ENCODE data around the gene INPP5D.

INPP5D gene

GRCh38 chr2:233236820-233237589 is 176.9 kb downstream of the INPP5D start:
- no peak for TF ChIP-seq GATA3 (IDR thresholded peaks at IDR 0.05; ENCODE audit: low read depth, low read length)
- TF ChIP-seq GATA2 (IDR thresholded peaks at IDR 0.05; ENCODE audit: low read depth, low read length) = no peak

GRCh38 chr2:233240897-233241296 is 180.8 kb downstream of the INPP5D start:
- TF ChIP-seq GATA2 (IDR thresholded peaks at IDR 0.05; ENCODE audit: low read depth, low read length) (no peak), GATA3 (IDR thresholded peaks at IDR 0.05; ENCODE audit: low read depth, low read length) (no peak)

GRCh38 chr2:233241803-233242202 is 181.7 kb downstream of the INPP5D start:
- TF ChIP-seq GATA3 (IDR thresholded peaks at IDR 0.05; ENCODE audit: low read depth, low read length) (no peak), GATA2 (IDR thresholded peaks at IDR 0.05; ENCODE audit: low read depth, low read length) (no peak)

DNA sequence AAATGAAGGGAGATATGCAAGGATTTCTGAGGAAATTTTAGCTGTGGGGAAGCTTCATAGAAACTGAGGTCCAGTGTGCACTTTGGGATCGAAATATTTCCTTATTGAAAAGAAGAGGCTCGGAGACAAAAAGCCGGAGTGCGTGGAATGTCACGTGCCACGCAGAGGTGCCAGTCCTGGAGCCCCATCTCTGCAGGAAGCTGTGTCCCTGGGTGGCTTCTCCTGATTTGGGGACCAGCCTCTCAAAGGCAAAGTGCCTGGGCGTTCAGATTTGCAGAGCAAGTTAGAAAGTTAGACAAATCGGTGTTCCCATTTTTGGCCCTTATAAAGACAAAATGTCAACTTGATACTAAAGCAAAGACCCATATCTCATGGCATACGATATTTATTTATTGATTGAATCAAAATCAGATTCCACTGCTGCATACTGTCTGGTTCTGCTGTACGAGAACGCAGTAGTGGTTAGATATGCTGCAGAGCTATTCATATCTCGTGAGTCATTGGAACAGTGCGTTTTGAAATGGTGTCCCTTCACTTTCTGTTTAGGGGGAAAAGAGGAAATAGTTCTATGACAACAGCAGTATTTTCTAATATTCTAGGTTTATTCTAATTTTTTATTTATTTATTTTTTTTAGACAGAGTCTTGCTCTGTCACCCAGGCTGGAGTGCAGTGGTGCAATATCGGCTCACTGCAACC is 182.2 kb downstream of the INPP5D start:
- TF ChIP-seq GATA3 (IDR thresholded peaks at IDR 0.05; ENCODE audit: low read depth, low read length) (no peak), GATA2 (IDR thresholded peaks at IDR 0.05; ENCODE audit: low read depth, low read length) (no peak)

DNA sequence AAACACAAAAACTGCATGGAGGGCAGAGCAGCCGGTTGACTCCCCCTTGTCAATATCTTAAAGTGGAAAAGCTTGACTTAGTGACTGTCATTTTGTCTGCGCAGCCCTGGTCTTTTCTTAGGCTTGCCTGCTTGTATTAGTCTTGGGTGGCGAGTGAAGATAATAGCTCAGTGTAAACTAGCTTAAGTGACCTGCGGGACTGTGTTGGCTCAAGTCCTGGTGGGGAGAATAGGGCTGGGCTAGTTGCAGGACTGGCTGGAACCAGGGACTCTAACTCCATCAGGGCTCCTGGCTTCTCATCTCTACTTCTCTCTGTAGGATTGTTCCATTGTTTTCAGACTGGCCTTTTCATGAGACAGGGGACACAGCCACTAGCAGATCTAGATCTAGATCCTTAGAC is 183.2 kb downstream of the INPP5D start:
- TF ChIP-seq GATA3 (IDR thresholded peaks at IDR 0.05; ENCODE audit: low read depth, low read length) = no peak
- TF ChIP-seq GATA2 (IDR thresholded peaks at IDR 0.05; ENCODE audit: low read depth, low read length) = no peak

- TF ChIP-seq GATA2 (IDR thresholded peaks at IDR 0.05; ENCODE audit: low read depth, low read length) (no peak), GATA3 (IDR thresholded peaks at IDR 0.05; ENCODE audit: low read depth, low read length) (no peak)
These were observed 184.7 kb downstream of the INPP5D start for GRCh38 chr2:233244818-233245217.

GRCh38 chr2:233245406-233245805 is 185.3 kb downstream of the INPP5D start:
- TF ChIP-seq GATA2 (IDR thresholded peaks at IDR 0.05; ENCODE audit: low read depth, low read length) = no peak

DNA sequence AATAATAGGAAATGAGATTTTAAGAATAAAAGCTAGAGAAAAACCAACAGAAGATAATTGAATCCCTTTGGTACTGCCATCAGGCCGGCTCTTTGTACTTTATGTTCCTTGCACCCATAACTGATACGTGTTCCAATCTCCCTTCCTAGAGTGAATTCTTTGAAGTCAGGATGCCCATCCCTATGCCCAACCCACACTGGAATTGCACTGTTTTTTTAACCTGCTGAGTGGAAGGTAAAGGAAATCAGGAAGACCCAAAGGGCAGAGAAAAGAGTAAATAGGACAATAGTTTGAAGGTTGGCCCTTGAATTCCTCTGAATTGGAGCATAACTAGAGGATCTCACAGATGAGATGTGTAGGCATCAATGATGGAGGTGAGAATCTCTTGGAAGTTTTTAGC is 187.0 kb downstream of the INPP5D start:
- TF ChIP-seq GATA2 (IDR thresholded peaks at IDR 0.05; ENCODE audit: low read depth, low read length) (no peak), GATA3 (IDR thresholded peaks at IDR 0.05; ENCODE audit: low read depth, low read length) (no peak)

DNA sequence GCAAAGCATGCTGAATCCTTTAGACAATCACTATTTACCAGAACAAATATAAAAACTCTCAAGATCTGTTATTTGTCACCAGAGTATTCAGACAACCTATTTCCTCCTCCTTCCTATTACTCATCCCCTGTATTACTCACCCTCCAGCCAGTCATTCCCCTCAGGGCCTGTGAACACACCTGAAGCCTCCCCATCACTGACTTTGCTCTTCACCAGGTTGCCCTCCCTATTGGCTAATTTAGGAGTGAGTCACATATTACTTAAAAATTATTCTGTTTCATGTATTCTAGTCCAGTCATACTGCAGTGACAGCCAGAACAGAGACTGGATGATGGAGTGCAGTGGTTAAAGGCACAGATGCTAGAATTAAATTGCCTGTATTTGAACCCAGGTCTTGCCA is 187.6 kb downstream of the INPP5D start:
- TF ChIP-seq GATA3 (IDR thresholded peaks at IDR 0.05; ENCODE audit: low read depth, low read length) (no peak), GATA2 (IDR thresholded peaks at IDR 0.05; ENCODE audit: low read depth, low read length) (no peak)

DNA sequence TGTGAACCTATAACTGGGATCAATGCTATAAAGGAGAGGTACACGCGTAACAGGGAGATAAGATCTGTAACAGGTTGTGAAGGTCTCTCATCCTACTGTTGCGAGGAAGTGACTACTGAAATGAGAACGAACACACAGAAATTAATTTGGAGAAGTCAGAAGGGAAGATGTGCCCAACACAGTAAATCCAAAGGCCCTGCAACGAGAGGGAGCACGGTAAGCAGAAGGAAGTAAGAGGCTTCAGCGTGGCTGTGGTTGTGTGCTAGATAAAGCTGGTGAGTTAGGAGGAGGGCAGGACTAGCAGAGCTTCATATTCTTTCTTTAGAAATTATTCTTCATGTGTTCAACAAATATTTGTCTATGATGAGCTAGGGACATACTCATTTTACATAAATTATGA is 188.9 kb downstream of the INPP5D start:
- TF ChIP-seq GATA3 (IDR thresholded peaks at IDR 0.05; ENCODE audit: low read depth, low read length) = no peak
- no peak for TF ChIP-seq GATA2 (IDR thresholded peaks at IDR 0.05; ENCODE audit: low read depth, low read length)

- TF ChIP-seq GATA3 (IDR thresholded peaks at IDR 0.05; ENCODE audit: low read depth, low read length) = no peak
- TF ChIP-seq GATA2 (IDR thresholded peaks at IDR 0.05; ENCODE audit: low read depth, low read length) = no peak
These were observed 190.4 kb downstream of the INPP5D start for GRCh38 chr2:233250568-233250967.

GRCh38 chr2:233250985-233251305 is 190.8 kb downstream of the INPP5D start:
- TF ChIP-seq GATA2 (IDR thresholded peaks at IDR 0.05; ENCODE audit: low read depth, low read length) = no peak
- TF ChIP-seq GATA3 (IDR thresholded peaks at IDR 0.05; ENCODE audit: low read depth, low read length) = no peak

- TF ChIP-seq GATA3 (IDR thresholded peaks at IDR 0.05; ENCODE audit: low read depth, low read length) (no peak), GATA2 (IDR thresholded peaks at IDR 0.05; ENCODE audit: low read depth, low read length) (no peak)
These were observed 191.4 kb downstream of the INPP5D start, which contains the start of gene ATG16L1 for GRCh38 chr2:233251306-233252116. TSS of gene ATG16L1 (plus strand) at chr2:233251673. CDS start at chr2:233251828, 155 bp downstream.

DNA sequence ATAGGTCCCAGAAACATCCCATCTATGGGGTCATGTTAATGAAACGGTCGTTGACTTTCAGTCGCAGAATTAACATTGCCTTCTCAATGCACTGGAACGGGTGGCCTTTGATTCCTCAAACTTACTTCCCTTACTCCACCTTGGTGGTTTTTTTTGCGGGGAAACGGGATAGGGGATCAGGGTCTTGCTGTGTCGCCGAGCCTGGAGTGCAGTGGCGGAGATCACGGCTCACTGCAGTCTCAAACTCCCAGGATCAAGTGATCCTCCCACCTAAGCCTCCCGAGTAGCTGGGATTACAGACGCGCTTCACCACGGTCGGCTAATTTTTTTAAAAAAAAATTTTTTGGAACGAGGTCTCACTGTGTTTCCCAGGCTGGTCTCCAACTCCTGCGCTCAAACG is 192.1 kb downstream of the INPP5D start:
- TF ChIP-seq GATA3 (IDR thresholded peaks at IDR 0.05; ENCODE audit: low read depth, low read length) = no peak
- no peak for TF ChIP-seq GATA2 (IDR thresholded peaks at IDR 0.05; ENCODE audit: low read depth, low read length)

All from SH-SY5Y (cell line).